ENCODE results near the gene FSIP1.

FSIP1 gene

GRCh38 chr15:39770748-39771689 lies 11.6 kb downstream of the FSIP1 start:
- in situ Hi-C loops (cut with MboI; ENCODE audit: low sequenced_read_pairs): no loop called here

DNA sequence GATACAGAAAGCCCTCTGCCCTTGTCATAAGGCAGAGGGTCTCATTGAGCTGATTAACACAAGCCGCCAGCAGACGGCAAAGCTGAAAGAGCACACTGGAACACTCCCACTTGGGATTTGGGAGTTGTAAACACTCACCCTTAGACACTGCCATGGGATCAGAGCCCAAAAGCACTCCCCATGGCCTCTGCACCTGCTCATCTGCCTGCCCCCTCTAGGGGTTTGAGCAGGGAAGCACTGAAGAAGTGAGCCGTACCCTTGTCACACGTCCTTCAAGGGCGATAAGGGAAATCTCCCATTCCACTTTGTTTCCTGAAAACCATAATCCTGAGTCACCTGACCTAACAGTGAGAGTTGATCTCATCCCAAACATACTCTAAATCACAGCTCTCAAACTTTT lies 14.7 kb downstream of the FSIP1 start:
- in situ Hi-C loops (cut with MboI; ENCODE audit: low sequenced_read_pairs): no loop called here

DNA sequence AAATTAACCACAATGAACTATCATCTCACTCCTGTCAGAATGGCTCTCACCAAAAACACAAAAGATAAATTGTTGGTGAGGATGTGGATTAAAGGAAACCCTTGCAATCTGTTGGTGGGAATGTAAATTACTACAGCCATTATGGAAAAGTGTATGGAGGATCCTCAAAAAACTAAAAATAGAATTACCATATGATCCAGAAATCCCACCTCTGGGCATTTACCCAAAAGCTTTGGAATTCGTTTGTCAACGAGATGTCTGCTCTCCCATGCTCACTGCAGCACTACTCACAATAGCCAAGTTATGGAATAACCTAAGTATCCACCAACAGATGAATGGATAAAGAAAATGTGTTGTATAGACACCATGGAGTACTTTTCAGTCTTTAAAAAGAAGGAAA lies 21.6 kb downstream of the FSIP1 start:
- in situ Hi-C loops (cut with MboI; ENCODE audit: low sequenced_read_pairs): no loop called here

DNA sequence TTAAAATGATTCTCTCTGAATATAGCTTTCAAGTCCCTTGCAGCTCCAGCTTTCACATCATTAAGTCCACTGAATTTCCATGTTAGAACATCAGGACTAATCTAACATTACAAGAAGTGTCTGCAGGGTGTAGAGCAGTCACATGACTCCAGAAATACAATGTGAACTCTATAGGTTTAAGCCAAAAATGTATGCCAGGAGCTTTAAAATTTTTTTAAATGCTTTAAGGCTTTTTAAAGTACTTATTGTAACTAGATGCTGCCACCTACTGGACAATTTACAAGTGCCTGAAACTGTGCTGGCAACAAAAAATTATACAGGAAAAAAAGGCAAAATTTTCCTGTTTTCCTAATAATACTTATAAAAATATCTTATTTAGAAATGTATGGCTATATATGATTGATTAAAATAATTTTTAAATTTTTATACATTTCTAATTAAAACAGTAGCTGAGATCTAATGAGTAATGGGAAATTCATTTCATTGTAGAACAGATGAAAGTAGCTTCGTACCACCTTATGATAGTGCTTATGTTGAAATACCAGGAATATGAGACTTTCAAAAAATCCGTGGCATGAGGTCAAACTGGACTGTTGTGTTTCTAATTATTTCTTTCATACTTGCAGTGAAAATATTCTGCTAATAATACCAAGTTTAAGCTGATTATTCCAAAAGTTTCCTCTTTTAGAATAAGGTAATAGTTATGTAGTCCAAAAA lies 25.7 kb downstream of the FSIP1 start:
- in situ Hi-C loops (cut with MboI; ENCODE audit: low sequenced_read_pairs): no loop called here

- in situ Hi-C loops (cut with MboI; ENCODE audit: low sequenced_read_pairs): no loop called here
These were observed 29.6 kb downstream of the FSIP1 start for GRCh38 chr15:39752991-39753390.

DNA sequence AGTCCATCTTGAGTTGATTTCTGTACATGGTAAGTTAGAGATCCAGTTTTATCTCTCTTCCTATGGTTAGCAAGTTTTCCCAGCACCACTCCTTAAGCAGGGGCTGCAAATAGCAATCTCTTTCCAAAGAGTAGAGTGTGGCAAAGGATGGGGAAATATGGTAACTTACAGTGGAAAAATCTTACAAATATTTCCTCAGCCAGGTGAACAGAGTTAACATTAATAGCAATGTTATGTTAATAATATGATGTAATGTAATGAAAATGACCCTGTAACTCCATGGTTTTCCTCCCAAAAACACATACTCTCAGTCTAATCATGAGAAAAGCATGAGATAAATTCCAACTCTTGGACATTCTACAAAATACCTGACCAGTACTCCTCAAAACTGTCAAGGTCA lies 30.4 kb downstream of the FSIP1 start:
- in situ Hi-C loops (cut with MboI; ENCODE audit: low sequenced_read_pairs): no loop called here

DNA sequence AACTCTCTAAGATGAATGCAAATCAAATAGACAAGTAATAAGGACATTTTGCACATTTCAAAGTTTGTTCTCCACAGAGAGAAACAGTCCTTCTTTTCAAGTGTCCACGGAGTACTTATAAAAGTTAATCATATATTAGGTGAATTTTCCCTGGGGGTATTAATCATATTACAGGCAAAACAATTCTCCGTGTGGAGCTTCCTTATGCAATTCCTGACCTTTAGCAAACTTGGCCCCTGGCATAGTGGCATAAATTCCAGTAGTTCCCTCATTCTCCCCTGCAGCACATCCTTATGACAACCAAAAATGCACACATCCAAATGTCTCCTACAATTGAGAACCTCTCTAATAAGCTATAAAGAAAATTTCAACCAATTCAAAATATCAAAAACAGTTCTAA lies 34.4 kb downstream of the FSIP1 start:
- in situ Hi-C loops (cut with MboI; ENCODE audit: low sequenced_read_pairs): loop anchor here (25.0 kb wide), 1 partner anchor 936 kb away; no protein-coding TSS in a partner anchor

- in situ Hi-C loops (cut with MboI; ENCODE audit: low sequenced_read_pairs): loop anchor here (25.0 kb wide), 1 partner anchor 935 kb away; no protein-coding TSS in a partner anchor
These were observed 35.3 kb downstream of the FSIP1 start for GRCh38 chr15:39747326-39747725.

DNA sequence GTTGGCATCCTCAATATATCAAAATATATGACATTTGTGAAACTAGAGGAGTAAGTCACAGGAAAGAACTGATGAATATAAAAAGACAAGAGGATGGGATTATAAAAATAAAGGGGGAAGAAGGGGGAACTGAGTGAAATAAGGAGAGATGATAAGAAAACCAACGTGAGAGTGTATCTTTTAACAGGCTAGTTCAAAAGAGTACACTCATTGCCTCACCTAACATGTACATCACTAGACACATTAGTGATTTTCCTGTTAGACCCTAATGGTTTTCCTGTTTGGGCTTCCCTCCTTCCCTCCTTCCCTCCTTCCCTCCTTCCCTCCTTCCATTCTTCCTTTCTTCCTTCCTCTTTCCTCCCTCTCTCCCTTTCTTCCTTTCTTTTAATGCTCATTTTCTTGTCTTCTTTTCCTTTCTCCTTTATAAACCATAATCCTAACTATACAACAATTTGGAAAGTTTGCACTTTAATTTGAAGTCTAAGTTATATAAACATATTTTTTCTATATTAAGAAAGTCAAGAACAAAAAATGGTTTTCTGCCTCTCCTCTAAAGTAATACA lies 35.8 kb downstream of the FSIP1 start:
- in situ Hi-C loops (cut with MboI; ENCODE audit: low sequenced_read_pairs): loop anchor here (25.0 kb wide), 1 partner anchor 934 kb away; no protein-coding TSS in a partner anchor

GRCh38 chr15:39746176-39746575 lies 36.5 kb downstream of the FSIP1 start:
- in situ Hi-C loops (cut with MboI; ENCODE audit: low sequenced_read_pairs): loop anchor here (25.0 kb wide), 1 partner anchor 934 kb away; no protein-coding TSS in a partner anchor

DNA sequence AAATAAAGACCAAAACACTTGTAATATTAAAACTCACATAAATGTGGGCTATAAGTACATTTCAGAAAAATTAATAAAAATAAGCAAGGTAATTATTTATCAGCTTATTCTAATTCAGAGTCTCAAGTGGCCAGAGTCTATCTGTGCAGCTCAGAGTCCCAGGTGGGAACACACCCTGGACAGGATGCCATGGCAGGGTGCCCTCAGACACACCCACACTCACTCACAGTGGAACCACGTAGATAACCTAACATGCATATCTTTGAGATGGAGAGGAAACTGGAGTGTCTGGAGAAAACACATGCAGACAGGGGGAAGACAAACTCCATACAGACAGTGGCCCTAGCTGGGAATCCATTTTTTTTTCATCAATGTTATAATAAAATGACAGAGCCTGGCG lies 37.2 kb downstream of the FSIP1 start:
- in situ Hi-C loops (cut with MboI; ENCODE audit: low sequenced_read_pairs): loop anchor here (25.0 kb wide), 1 partner anchor 933 kb away; no protein-coding TSS in a partner anchor

- in situ Hi-C loops (cut with MboI; ENCODE audit: low sequenced_read_pairs): loop anchor here (25.0 kb wide), 1 partner anchor 932 kb away; no protein-coding TSS in a partner anchor
These were observed 38.1 kb downstream of the FSIP1 start for GRCh38 chr15:39744334-39745103.

- in situ Hi-C loops (cut with MboI; ENCODE audit: low sequenced_read_pairs): loop anchor here (25.0 kb wide), 1 partner anchor 931 kb away; no protein-coding TSS in a partner anchor
These were observed 39.0 kb downstream of the FSIP1 start for GRCh38 chr15:39743611-39744010.

GRCh38 chr15:39741258-39741657 lies 41.4 kb downstream of the FSIP1 start:
- in situ Hi-C loops (cut with MboI; ENCODE audit: low sequenced_read_pairs): loop anchor here (25.0 kb wide), 1 partner anchor 929 kb away; no protein-coding TSS in a partner anchor

- in situ Hi-C loops (cut with MboI; ENCODE audit: low sequenced_read_pairs): loop anchor here (25.0 kb wide), 1 partner anchor 927 kb away; no protein-coding TSS in a partner anchor
These were observed 43.6 kb downstream of the FSIP1 start for GRCh38 chr15:39738998-39739397.

DNA sequence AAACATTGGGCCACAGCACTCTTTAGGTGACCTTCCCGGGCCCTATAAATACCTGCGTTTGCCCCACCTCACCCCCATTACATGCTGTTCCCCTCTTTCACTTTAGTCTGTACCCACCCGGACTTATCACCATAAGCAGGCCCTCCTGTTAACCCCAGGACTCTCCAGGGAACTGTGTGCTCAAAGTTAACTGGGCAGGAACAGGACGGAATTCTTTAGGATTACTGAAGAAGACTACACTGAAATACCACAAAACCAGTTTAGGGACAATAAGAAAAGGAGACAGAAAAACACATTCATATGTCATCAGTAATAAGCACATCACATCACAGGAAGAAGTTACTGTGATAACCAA lies 45.5 kb downstream of the FSIP1 start:
- in situ Hi-C loops (cut with MboI; ENCODE audit: low sequenced_read_pairs): loop anchor here (25.0 kb wide), 1 partner anchor 925 kb away; no protein-coding TSS in a partner anchor

DNA sequence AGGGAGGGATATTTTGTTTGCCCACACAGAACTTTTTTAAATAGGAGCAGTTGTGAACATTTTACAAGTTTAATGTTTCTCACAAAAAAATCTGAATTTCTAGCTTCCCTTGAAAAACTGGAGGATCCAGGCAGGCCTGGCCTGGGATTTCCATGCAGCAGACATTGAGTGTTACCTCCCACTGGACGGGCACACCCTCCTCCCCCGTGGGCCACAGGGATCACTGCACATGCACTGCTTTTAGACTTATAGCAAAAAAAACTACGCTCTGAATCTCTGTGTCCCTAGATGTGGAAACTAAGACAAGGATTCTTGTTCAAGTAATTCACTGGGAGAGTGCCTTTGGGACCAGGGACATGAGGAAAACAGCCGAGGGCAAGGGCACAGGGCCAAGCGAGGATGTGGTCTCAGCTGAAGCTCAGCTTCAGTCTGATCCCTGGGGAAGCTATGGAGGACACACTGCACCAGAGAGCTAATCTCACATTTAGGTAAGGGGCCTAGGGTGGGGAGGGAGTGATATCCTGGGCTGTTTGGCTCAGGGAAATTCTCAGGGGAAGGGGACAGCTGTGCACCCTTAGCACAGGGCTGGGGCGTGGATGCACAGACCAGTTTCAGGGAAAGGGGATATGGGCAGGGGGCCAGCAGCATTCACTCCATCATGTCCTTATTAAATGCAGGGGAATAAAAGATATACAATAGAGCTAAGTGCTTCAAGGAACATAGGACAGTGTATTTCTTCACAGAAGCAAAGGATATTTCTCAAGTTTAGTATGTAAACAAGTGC lies 46.0 kb downstream of the FSIP1 start:
- in situ Hi-C loops (cut with MboI; ENCODE audit: low sequenced_read_pairs): loop anchor here (25.0 kb wide), 1 partner anchor 924 kb away; no protein-coding TSS in a partner anchor

GRCh38 chr15:39735120-39735717 lies 47.4 kb downstream of the FSIP1 start:
- in situ Hi-C loops (cut with MboI; ENCODE audit: low sequenced_read_pairs): loop anchor here (25.0 kb wide), 1 partner anchor 923 kb away; no protein-coding TSS in a partner anchor

GRCh38 chr15:39731266-39731665 lies 51.4 kb downstream of the FSIP1 start:
- in situ Hi-C loops (cut with MboI; ENCODE audit: low sequenced_read_pairs): loop anchor here (25.0 kb wide), 1 partner anchor 919 kb away; no protein-coding TSS in a partner anchor
